ENCODE data around the gene TEX13D.
"Not testable (repeated sequence)": the region's sequence is repeated elsewhere in the genome, so short reads cannot be mapped to it uniquely, and the experiment has no call there.

Gene TEX13D

DNA sequence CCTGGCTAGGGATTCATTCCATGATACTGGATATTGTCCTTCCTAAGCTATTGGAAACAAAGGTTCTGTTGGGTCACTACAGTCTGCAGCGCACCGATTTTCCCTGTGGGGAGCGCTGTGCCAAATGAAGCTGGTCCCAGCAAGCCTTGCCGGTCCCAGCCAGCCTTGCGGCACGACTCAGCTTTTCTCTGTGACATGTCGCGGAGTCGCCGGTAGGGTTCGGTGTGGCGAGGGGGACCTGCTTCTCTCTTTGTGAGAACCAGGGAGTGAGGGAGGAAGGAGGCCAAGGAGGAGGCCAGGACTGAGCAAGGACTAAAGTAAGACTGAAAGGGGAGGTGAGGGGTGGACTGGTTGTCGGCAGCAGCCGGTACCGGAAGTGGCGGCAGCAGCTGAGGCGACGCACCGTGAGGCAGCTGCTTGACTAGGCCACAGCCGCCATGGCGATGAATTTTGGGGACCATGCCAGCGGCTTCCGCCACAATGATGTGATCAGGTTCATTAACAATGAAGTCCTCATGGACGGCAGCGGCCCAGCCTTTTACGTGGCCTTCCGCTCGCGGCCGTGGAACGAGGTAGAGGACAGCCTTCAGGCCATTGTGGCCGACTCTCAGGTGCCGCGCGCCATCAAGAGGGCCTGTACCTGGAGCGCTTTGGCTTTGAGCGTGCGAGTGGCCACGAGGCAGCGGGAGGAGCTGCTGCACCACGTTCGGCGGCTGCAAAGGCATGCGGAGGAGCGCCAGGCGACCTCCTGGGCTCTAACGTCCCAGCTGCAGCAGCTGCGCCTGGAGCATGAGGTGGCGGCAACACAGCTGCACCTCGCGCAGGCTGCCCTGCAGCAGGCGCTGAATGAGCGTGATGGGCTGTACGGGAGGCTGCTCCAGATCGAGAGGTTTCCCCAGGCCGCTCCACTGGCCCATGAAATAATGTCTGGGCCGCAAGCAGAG lies at the start of gene TEX13D:
TSS of gene TEX13D (plus strand) at position 180 of the 944 bp plus-strand sequence. CDS start at position 438, 258 bp downstream.
- DNase-seq: no peak

GRCh38 chrX:124289443-124289842 lies 43.0 kb upstream of the TEX13D start:
- DNase-seq: no peak

DNA sequence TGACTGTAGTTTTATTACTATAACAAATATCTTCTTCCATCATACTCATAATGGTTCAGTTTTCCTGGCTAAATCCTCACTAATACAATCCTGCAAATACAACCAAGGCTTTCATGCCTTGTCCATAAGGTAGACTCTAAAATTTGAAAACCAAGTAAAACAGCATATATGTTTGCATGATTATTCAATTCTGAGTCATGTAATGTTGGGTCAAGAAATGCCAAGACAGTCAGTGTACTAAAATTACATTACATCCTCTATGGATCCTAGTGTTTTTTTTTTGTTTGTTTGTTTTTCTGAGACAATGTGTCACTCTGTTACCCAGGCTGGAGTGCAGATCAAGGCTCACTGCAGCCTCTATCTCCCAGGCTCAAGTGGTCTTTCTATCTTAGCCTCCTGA lies 38.6 kb upstream of the TEX13D start:
- no peak for DNase-seq

DNA sequence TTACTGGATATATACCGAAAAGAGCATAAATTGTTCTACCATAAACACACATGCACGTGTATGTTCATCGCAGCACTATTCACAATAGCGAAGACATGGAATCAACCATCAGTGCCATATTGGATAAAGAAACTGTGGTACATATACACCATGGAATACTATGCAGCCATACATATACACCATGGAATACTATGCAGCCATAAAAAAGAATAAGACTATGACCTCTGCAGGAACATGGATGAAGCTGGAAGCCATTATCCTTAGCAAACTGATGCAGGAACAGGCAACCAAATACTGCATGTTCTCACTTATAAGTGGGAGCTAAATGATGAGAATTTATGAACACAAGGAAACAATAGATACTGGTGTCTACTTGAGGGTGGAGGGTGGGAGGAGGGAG lies 33.1 kb upstream of the TEX13D start:
- not testable (repeated sequence) for DNase-seq

- DNase-seq: no peak
Measured at GRCh38 chrX:124300405-124300804, 32.1 kb upstream of the TEX13D start.

- DNase-seq: no peak
Measured at GRCh38 chrX:124307253-124307907, 25.1 kb upstream of the TEX13D start.

DNA sequence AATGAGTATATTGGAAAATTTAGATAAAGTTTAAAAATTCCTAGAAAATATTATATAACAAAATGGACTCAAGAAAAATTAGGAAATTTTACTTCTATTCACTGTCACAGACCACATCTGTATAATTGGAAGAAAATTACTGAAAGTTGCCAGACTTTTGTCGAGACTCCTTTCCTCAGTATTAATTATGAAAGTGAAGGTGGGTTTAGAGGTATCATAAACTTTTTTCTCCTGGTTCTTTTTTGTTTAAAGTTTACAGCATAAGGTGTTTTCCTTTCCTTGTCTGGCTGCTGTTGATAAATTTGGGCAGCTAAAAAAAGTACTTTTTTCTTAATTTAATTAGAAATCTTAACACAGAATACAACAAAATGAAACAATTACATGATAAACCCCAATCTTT lies 6.7 kb upstream of the TEX13D start:
- DNase-seq: no peak

- DNase-seq: no peak
Measured at GRCh38 chrX:124328765-124329164, 3.7 kb upstream of the TEX13D start.

GRCh38 chrX:124333862-124334261 lies 1.4 kb downstream of the TEX13D start:
- no peak for DNase-seq

DNA sequence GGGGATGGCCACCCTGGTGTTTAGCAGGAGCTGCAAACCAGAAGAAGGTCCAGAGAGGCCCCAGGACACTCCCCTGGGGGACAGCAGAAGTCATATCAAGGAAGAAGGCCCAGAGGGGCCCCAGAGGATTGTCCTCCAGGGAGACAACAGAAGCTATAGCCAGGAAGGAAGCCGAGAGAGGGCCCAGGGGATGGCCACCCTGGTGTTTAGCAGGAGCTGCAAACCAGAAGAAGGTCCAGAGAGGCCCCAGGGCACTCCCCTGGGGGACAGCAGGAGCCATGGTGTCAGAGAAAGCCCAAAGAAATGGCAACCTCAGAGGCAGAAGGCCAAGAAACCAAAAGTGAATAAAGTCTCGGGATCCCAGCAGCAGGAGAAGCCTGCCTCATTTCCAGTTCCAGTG lies 2.1 kb downstream of the TEX13D start:
- not testable (repeated sequence) for DNase-seq

DNA sequence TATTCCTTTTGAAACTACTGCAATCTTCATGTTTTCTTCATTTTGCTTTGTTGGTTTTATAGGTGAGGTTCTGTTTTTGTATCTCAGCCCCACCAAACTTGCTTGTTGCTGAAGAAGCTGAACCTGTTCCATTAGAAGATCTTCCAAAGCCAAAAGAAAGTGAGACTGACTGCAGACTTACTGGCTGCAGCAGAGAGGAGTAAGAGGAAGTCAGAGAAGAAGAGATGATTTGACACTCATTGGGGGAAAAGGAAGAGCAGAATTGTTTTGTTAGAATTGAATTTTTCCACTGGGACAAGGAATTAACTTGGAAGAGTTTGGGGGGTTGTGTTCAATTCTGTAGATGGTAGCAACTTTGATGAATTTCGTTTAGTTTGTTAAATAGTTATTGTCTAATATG lies 3.1 kb downstream of the TEX13D start:
- DNase-seq: no peak

GRCh38 chrX:124337916-124338315 lies 5.5 kb downstream of the TEX13D start:
- DNase-seq: no peak

GRCh38 chrX:124338733-124339514 lies 6.5 kb downstream of the TEX13D start:
- no peak for DNase-seq

DNA sequence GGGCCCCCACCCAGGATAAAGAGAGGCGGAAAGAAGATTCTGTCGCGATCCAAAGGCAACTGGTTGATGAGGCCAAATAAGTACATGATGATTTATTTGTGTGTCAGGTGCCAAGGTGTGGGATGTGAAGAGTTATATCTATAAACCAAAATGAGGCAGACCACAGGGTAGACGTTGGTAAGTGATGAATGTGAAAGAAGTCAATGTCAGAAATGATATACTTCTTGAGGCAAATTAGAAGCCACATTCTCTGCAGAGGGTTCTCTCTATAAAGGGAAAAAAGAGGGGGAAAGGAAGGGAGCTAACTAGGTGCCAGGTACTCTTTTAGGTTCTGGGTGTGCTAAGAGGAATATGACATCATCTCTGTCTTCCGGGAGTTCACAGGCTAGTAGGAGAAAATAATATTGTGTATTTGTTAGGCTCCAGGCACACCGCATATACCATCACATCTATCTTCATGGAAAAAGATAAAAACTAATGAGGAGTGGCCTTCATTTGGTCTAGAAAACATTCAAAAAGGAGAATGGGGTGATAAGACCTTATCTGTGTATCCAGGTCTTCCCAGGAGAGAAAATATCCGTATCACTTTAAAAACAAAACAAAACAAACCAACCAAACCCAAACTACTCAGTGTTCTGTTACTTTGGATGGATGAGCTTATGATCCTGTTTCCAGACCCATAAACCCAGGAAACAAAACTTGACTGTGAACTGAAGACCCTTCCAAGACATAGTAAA lies 9.1 kb downstream of the TEX13D start:
- no peak for DNase-seq

DNA sequence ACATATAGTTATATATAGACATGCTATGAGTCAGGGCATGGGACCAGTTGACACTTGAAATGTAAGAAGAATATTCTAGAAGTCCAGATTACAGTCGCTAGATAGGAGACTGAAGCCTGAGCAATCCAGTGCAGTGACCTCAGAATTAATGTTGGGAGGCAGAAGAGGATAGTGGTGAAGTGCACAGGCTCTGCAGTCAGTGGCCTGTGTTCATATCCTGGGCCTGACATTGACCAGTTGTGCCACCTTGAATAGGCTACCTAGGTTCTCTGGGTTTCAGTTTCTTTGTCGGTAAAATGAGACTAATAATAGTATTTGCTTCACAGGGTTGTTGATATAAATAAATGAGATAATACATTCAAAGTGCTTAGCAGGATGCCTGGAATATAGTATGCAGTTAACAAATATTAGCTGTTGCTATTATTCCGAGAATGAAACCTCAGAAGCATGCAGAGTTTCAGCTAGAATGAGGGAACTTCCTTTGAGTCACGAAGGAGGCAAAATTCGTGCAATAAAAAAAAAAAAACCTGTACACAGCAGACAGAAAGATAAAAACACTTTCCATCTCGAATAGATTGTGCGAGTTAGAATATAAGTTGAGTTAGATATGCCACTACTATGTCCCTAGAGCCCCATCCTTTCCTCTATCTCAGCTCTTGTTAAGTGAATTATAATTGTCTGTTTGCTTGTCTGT lies 9.9 kb downstream of the TEX13D start:
- DNase-seq: no peak

- DNase-seq: no peak
Measured at GRCh38 chrX:124343016-124343415, 10.6 kb downstream of the TEX13D start.

- no peak for DNase-seq
Measured at GRCh38 chrX:124344246-124344645, 11.8 kb downstream of the TEX13D start.

DNA sequence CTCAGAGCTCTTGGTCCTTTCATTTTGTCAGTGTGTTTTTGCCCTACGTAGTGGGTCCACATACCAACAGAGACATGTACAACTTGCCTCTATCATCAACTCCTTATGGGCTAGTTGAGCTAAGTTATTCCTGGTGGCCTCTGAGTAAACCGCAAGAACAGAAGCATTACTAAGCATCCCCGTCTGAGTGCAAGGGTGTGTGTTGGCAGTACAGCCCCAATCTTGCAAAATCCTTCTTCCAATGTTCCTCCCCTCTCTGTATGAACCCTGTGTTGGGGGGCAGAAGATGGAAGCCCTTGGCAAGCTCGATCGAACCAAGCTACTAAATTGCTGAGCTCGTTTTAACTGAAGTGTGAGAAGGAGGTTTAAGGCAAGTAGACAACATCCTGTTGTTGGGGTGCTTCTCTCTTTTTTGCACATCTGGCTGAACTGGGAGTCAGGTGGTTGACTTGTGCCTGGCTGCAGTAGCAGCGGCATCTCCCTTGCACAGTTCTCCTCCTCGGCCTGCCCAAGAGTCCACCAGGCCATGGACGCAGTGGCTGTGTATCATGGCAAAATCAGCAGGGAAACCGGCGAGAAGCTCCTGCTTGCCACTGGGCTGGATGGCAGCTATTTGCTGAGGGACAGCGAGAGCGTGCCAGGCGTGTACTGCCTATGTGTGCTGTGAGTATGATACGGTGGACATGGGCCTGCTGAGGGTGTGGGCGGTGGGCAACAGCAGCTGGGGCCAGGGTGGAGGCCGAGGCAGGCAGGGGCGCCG lies 13.8 kb downstream of the TEX13D start, which contains the start of gene SH2D1A:
TSS of gene SH2D1A (plus strand) at position 447 of the 760 bp plus-strand sequence. CDS start at position 527, 80 bp downstream.
- no peak for DNase-seq

DNA sequence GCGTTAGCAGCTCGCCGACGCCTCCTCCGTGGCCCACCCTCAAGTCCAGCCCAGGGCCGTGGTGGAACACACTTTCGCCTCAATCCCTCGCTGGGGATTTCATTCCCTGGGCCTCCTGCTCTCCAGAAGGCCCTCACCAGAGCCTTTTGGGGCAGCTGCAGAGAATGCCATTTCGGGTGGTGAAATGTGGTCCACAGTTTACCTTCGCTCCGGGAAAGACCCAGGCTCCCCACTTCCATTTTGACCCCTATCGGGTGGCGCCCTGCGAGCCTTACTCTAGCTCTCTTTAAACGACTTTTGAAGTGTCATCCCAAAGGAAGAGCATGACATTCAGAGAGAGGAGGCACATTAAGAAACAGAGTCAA lies 14.4 kb downstream of the TEX13D start:
- no peak for DNase-seq

- no peak for DNase-seq
Measured at GRCh38 chrX:124347242-124347641, 14.8 kb downstream of the TEX13D start.

DNA sequence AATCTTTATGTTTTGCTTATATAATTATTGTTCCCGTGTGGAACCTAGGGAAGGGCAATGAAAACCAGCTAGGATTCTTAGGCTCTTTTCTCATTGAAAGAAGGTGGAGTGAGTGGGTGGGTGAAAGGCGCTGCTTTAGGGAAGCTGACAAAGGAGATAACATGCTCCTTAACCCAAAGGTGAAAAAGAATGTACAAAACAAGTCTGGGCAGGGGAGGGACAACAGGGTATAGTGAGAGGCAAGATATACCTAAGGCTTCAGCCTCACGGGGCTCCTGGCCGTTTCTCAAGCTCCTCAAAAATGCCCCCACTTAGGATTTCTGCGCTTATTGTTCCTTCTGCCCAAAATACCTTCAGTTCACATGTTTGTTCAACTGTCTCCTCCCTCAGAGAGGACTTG lies 15.7 kb downstream of the TEX13D start:
- DNase-seq: no peak
